Measurements from ENCODE around the gene STOX1.
"Not testable (repeated sequence)": the region's sequence is repeated elsewhere in the genome, so short reads cannot be mapped to it uniquely, and the experiment has no call there.

Gene STOX1

DNA sequence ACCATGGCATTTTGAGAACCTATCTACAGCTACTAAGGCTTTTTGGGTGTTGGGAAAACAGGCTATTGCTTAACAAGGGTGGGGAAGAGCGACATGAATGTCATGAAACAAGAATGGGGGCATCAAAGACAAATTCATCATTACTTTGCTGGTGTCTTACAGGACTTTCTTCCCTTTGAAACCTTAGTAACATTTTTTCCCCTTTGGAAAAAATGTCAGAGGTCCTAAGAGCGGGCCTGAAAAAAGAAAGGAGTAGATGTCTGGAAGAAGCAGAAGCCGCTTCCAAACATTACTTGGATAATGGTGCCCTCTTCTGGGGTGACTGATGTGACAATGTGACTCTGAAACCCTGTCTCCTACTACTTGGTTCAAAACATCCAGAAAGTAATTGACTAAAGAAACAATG, 70.0 kb downstream of the STOX1 start:
- DNase-seq = no peak

- no peak for DNase-seq
Measured at GRCh38 chr10:68899186-68899745, 71.9 kb downstream of the STOX1 start.

DNA sequence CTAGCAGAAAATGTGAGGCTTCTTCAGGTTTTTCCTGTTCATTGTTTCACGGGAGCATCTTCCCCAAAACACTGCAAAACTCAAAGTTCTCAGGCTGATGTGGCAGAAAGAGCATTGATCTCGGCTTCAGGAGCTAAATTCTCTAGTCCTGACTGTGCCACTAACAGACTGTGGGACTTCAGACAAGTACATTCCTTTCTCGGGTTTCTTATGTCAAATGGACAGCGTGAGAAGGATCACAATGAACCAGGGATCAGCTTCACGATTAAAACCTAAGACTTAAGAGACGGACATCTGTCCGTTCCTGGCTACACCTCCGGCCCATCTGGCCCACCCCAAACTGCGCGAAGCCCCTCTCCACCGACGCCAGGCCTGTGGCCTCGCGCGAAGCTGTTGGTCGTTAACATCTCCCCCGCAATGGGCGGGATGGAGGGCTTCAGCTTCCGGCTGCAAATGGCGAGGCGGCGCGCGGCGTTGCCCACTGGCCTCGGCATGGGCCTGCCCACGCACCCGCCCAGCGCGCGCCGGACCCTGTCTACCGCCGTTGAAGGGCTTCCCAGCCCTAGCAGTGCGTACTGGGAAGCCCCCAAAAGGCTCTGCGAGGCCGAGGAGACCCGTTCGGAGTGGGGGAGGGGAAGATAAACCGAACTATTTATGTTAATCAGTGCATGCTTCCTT, 73.2 kb downstream of the STOX1 start:
- DNase-seq = no peak

DNA sequence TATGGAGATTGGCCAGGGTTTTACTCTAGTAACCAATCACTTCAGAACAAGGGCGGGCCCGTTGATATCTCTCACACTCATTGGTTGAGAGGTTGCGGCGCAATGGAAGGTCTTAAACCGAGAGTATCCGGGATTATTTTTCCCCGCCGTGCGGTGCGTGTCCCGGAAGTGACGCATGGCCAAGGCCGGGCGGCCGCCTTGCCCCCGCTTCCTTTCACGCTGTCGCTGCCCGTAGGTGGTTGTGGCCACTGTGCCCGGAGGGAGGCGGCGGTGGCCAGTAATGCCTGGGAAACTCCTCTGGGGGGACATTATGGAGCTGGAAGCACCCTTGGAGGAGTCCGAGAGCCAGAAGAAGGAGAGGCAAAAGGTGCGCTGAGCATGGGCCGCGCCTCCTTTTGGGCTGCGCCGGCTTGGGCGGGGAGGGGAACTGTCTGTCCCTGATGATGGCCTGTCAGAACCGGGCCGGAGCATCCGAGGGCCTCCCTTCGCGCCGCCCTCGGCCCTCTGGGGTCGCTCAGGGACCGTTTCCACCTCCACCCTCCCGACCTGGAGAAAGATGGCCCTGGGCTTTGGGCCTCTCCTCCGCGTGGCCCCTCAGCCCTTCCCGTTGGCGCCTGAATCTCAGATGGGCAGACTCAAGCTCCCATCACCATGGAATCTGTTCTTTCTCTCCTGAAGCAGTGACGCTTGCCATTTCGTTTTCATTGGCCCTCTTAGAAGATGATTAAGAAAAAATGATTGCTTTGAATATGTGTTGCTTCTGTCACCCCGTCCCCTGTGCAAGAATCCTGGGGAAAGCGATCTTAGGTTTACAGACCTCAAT, 74.0 kb downstream of the STOX1 start, which contains the start of gene DDX50:
Gene DDX50 (plus strand): TSS at position 211 of the 823 bp plus-strand sequence. CDS start 70 bp downstream, at position 281.
- peak; percentile 92 for DNase-seq

GRCh38 chr10:68902382-68902781, 75.1 kb downstream of the STOX1 start:
- no peak for DNase-seq

- DNase-seq = no peak
Measured at GRCh38 chr10:68924593-68924992, 97.3 kb downstream of the STOX1 start.

- DNase-seq = no peak
Measured at GRCh38 chr10:68925489-68925888, 98.2 kb downstream of the STOX1 start.

DNA sequence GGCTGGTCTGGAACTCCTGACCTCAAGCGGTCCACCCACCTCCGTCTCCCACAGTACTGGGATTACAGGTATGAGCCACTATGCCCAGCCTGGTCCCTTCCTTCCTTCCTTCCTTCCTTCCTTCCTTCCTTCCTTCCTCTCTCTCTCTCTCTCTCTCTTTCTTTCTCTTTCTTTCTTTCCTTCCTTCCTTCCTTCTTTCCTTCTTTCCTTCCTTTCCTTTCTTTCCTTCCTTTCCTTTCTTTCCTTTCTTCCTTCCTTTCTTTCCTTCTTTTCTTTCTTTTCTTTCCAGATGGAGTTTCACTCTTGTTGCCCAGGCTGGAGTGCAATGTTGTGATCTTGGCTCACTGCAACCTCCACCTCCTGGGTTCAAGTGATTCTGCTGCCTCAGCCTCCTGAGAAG, 101.8 kb downstream of the STOX1 start:
- not testable (repeated sequence) for DNase-seq

DNA sequence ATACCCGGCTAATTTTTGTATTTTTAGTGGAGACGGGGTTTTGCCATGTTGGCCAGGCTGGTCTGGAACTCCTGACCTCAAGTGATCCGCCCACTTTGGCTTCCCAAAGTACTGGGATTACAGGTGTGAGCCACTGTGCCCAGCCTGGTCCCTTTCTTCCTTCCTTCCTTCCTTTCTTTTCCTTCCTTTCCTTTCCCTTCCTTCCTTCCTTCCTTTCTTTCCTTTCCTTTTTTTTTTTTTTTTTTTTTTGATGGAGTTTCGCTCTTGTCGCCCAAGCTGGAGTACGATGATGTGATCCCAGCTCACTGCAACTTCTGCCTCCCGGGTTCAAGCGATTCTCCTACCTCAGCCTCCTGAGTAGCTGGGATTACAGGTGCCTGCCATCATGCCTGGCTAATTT, 102.6 kb downstream of the STOX1 start:
- DNase-seq = not testable (repeated sequence)

DNA sequence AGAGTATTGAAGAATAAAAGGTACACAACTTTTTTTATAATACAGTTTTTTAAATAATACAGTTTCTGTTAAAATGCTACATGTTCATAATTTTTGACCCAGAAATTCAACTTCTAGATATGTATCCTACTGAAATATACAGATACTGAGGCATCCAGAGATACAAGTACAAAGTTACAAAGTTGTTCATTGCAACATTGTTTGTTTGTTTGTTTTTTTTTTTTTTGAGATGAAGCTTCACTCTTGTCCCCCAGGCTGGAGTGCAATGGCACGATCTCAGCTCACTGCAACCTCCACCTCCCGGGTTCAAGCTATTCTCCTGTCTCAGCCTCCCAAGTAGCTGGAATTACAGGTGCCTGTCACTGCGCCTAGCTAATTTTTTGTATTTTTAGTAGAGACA, 105.5 kb downstream of the STOX1 start:
- not testable (repeated sequence) for DNase-seq

GRCh38 chr10:68934994-68935393, 107.7 kb downstream of the STOX1 start:
- DNase-seq = no peak

DNA sequence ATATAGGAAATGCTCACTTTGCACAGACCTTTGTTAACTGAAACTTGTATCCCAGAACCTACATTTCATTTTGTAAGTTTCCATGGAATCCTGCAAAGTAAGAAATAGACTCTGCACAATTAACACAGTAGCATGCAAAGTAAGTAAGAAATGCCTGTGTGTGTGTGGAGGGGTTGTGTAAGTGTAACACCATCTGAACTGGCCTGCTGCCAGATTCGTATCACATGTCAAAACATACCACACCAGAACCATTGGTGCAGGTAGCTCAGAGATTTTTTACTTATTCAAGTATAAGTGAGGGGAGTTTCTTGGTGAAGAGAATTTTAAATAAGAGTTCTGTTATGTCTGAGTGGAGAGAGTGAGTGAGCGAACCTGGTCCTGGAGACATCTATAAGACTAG, 110.8 kb downstream of the STOX1 start:
- no peak for DNase-seq

DNA sequence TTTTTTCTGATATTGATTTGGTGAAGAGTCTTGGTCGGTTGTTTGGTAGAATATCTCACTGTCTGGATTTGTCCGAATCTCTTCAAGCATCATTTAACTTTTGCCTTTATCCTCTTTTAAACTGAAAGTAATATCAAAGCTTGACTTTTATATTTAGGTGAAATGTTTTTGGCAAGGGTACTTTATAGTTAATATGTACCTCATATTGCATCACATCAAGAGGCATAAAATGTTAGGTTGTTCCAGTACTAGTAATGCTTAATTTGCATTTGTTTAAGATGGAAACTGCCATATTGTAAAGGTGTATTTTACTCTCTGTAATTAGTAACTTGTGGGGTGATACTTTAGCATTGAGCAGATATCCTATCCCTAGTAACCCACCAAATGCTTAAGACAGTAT, 111.6 kb downstream of the STOX1 start:
- no peak for DNase-seq

- not testable (repeated sequence) for DNase-seq
Measured at GRCh38 chr10:68940917-68941316, 113.6 kb downstream of the STOX1 start.
